Panc1 (cell line): ENCODE measurements around the gene GYPA. TPM values are rescaled to one million over a fixed set of nuclear protein-coding genes. Genes with fewer than 3 reads are reported as not detected.

Experiments
- ATAC-seq: fragments of 200-7000 bp; cut with Tn5 transposase; 2 replicates; pipeline ENCODE4 v1.9.1; 2020; ENCODE audit warnings: mild to moderate bottlenecking, moderate library complexity
- BruUV-seq: library from RNA; stranded (reverse); fragments of 400-500 nt; replicated peaks from 2 replicates; lab custom pipeline; 2021; lab: Mats Ljungman, UMichigan
- CTCF ChIA-PET: fragments of 300-600 bp; sonication (Branson Sonifier 250); formaldehyde crosslinking; loops from one replicate; lab custom pipeline; 2022; ENCODE audit warnings: antibody characterized with exemption; lab: Charles Lee
- POLR2A ChIA-PET: fragments of 300-600 bp; sonication (Branson Sonifier 250); formaldehyde crosslinking; loops from one replicate; lab custom pipeline; 2022; ENCODE audit warnings: antibody characterized with exemption; lab: Charles Lee
- DNase-seq: peaks from one replicate; pipeline ENCODE4 v3.0.0-alpha.2; 2010; ENCODE audit warnings: low read depth, low spot score
- H3K27ac ChIP-seq: 2 replicates; pipeline ENCODE4 v1.5.1; 2011; ENCODE audit warnings: mild to moderate bottlenecking, low read length, inconsistent platforms
- H3K27me3 ChIP-seq: fragments of 200-500 bp; sonication (Bioruptor generic); 2 replicates; pipeline ENCODE4 v1.6.0; 2014; ENCODE audit warnings: low read length, inconsistent platforms; ENCODE audit not compliant: control insufficient read depth, insufficient read depth
- H3K36me3 ChIP-seq: fragments of 200-500 bp; sonication (Bioruptor generic); 2 replicates; pipeline ENCODE4 v1.5.1; 2014; ENCODE audit warnings: inconsistent platforms, mild to moderate bottlenecking, low read length, moderate library complexity; ENCODE audit not compliant: control insufficient read depth, insufficient read depth
- H3K4me1 ChIP-seq: 2 replicates; pipeline ENCODE4 v1.5.1; 2011; ENCODE audit warnings: inconsistent platforms, mild to moderate bottlenecking, low read length, moderate library complexity; ENCODE audit not compliant: control insufficient read depth, insufficient read depth
- H3K4me3 ChIP-seq, 2 experiments: 2 replicates each; pipeline ENCODE4 v1.5.1; 2011 to 2012; ENCODE audit warnings: low read depth in 2 of 2, low read length in 2 of 2, mild to moderate bottlenecking in 2 of 2, inconsistent platforms in 1 of 2, moderate library complexity in 1 of 2
- H3K9me3 ChIP-seq: fragments of 200-500 bp; sonication (Bioruptor generic); 2 replicates; pipeline ENCODE4 v1.5.1; 2014; ENCODE audit warnings: low read depth, mild to moderate bottlenecking, inconsistent platforms, low read length, moderate library complexity; ENCODE audit not compliant: control insufficient read depth, insufficient read depth
- CTCF ChIP-seq: fragments of 450-650 bp; IDR thresholded peaks from 2 replicates; pipeline ENCODE4 v1.5.1; 2017; ENCODE audit warnings: mild to moderate bottlenecking
- POLR2AphosphoS5 ChIP-seq: IDR thresholded peaks from 2 replicates; pipeline ENCODE4 v1.6.1; 2012; ENCODE audit warnings: mild to moderate bottlenecking, low read depth, low read length, moderate library complexity
- SIN3A ChIP-seq: IDR thresholded peaks from 2 replicates; pipeline ENCODE4 v1.6.1; 2012; ENCODE audit warnings: low read depth, mild to moderate bottlenecking, low read length, moderate library complexity, borderline replicate concordance; ENCODE audit not compliant: insufficient read depth
- TCF7L2 ChIP-seq: IDR thresholded peaks from 2 replicates; pipeline ENCODE4 v1.6.1; 2011; ENCODE audit warnings: mild to moderate bottlenecking, low read depth, low read length, inconsistent platforms
- in situ Hi-C: cut with HindIII; loops from 2 replicates; pipeline ENCODE4 v1.10.0; 2016; ENCODE audit warnings: low sequenced_read_pairs, low pct_unique_long_range_greater_than_20kb
- intact Hi-C: fragments of 100-400 bp; cut with micrococcal nuclease; formaldehyde crosslinking; loops from one replicate; pipeline ENCODE4 v1.10.0; 2022; ENCODE audit not compliant: unreplicated experiment
- total RNA-seq: library from RNA; stranded (reverse); gene quantifications from one replicate; pipeline ENCODE4 v1.2.1, GENCODE V29; 2021; ENCODE audit not compliant: unreplicated experiment
- TF ChIP-seq, protein P1 (sequence below), 2 experiments: IDR thresholded peaks; 2 replicates each; pipeline ENCODE4 v1.6.1; 2011 to 2012; ENCODE audit warnings: low read depth in 2 of 2, control low read depth in 1 of 2, low read length in 1 of 2, mild to moderate bottlenecking in 1 of 2, moderate library complexity in 1 of 2; ENCODE audit not compliant: insufficient read depth in 1 of 2

Gene GYPA
- total RNA-seq, 1 experiment from 2014 or later = not detected

GRCh38 chr4:144169211-144169610 is 28.7 kb upstream of the GYPA start:
- Histone ChIP-seq H3K27ac (no peak overlapping the region), H3K9me3 (no peaks in the 10 kb centered on the region), H3K4me1 (no peaks in the 10 kb centered on the region), H3K4me3 (no peak overlapping the region), H3K27me3 (no peaks in the 10 kb centered on the region), H3K36me3 (no peaks in the 10 kb centered on the region)
- in situ Hi-C loops = no loop called here
- CTCF ChIA-PET = no interaction called here
- ATAC-seq (no peak), DNase-seq (no peak)
- intact Hi-C loops = no loop called here
- TF ChIP-seq POLR2AphosphoS5 (no peak), SIN3A (no peak), TCF7L2 (no peak), CTCF (no peak)
- POLR2A ChIA-PET = no interaction called here
- BruUV-seq = no TSS peak

DNA sequence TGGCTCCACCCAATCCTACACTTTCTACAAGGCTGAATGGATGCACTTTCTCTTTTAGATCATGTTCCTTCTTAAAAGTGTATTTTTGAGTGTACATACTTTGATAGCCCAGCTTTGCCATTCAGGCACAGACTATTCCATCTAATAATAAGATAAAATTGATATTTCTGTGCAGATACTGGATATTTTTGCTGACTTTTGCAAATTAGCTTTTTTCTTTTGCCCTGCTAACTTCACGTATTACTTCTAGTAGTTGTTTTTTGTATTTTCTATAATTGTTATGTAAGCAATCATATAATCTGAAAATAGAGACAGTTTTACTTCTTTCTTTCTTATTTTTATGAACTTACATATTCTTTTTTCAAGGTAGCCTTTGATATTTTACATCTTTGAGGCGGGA is 13.5 kb upstream of the GYPA start:
- Histone ChIP-seq H3K9me3 (no peaks in the 10 kb centered on the region), H3K27ac (no peak overlapping the region), H3K36me3 (no peaks in the 10 kb centered on the region), H3K4me3 (no peak overlapping the region), H3K4me1 (no peaks in the 10 kb centered on the region), H3K27me3 (no peaks in the 10 kb centered on the region)
- TF ChIP-seq, protein P1, sequence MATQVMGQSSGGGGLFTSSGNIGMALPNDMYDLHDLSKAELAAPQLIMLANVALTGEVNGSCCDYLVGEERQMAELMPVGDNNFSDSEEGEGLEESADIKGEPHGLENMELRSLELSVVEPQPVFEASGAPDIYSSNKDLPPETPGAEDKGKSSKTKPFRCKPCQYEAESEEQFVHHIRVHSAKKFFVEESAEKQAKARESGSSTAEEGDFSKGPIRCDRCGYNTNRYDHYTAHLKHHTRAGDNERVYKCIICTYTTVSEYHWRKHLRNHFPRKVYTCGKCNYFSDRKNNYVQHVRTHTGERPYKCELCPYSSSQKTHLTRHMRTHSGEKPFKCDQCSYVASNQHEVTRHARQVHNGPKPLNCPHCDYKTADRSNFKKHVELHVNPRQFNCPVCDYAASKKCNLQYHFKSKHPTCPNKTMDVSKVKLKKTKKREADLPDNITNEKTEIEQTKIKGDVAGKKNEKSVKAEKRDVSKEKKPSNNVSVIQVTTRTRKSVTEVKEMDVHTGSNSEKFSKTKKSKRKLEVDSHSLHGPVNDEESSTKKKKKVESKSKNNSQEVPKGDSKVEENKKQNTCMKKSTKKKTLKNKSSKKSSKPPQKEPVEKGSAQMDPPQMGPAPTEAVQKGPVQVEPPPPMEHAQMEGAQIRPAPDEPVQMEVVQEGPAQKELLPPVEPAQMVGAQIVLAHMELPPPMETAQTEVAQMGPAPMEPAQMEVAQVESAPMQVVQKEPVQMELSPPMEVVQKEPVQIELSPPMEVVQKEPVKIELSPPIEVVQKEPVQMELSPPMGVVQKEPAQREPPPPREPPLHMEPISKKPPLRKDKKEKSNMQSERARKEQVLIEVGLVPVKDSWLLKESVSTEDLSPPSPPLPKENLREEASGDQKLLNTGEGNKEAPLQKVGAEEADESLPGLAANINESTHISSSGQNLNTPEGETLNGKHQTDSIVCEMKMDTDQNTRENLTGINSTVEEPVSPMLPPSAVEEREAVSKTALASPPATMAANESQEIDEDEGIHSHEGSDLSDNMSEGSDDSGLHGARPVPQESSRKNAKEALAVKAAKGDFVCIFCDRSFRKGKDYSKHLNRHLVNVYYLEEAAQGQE (IDR thresholded peaks at IDR 0.05; ENCODE audit: insufficient read depth in 1 of 2, low read depth in 2 of 2, low read length in 1 of 2) = no peak
- TF ChIP-seq TCF7L2 (no peak), SIN3A (no peak), CTCF (no peak), POLR2AphosphoS5 (no peak)
- intact Hi-C loops = no loop called here
- no peak for DNase-seq
- BruUV-seq = no TSS peak
- in situ Hi-C loops = no loop called here
- no peak for ATAC-seq
- POLR2A ChIA-PET = no interaction called here
- CTCF ChIA-PET = no interaction called here
